ENCODE results near the gene POU5F2.

- TF ChIP-seq CTCF (conservative IDR thresholded peaks at IDR 0.05) (no peak), EZH2 (IDR thresholded peaks at IDR 0.05; ENCODE audit: low read depth) (no peak)
These were observed 25.6 kb downstream of the POU5F2 start for GRCh38 chr5:93715761-93716160.

Data from PC-9 (cell line).